ENCODE results near the gene COG4.

The COG4 gene

DNA sequence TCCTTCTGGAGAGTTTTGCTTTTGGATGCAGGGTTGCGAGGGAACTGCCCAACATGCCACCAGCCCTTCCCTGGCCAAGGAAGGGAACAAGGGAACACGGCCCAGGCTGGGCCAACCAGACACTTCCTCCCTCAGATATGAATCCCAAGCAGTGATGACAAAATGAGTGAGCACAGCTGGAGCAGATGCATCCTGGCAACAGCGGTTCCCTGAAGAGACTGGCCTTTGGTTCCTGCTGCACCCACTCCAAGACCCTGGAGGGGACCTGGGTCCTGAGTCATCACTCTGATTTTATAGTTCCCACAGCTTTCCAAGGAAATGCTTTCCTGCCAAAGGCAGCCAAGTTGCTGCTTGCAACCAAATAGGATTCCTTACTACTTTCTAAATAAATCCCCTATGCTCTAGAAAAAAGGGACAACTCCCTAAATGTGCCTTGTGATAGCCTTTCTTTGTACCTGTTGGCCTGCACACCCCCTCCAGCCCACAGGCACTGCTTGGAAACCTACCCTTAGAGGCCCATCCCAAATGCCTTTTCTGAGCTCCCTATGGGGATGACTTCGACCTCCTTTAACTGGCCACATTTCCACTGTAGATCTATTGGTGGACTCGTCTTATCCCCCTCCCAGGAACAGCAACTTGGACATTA is 89.8 kb downstream of the COG4 start:
- DNase-seq, result no peak
- Histone ChIP-seq H4K20me1 (ENCODE audit: insufficient read depth, low read length) (no peaks in the 10 kb centered on the region), H3K27me3 (replicated peaks; ENCODE audit: insufficient read depth, low read length) (no peaks in the 10 kb centered on the region), H3K27ac (ENCODE audit: low read length) (peak overlapping the region; percentile 68; the same call in 1 of the 2 replicates), H3K9me2 (replicated peaks; ENCODE audit: insufficient read depth, low read length) (no peaks in the 10 kb centered on the region), H2AFZ (ENCODE audit: low read length) (no peak overlapping the region), H3K36me3 (replicated peaks; ENCODE audit: insufficient read depth, low read length) (no peaks in the 10 kb centered on the region), H3K9ac (ENCODE audit: low read length) (peak overlapping the region; percentile 40; the same call in 1 of the 2 replicates), H3K4me3 (ENCODE audit: low read length) (peak overlapping the region; percentile 19; the same call in 1 of the 2 replicates), H3K4me1 (ENCODE audit: low read length) (peaks cover 62% of the 10 kb centered on the region), H3K9me3 (replicated peaks; ENCODE audit: insufficient read depth, low read length) (no peaks in the 10 kb centered on the region), H3F3A (ENCODE audit: insufficient read depth, low read length) (peaks cover 31% of the 10 kb centered on the region), H3K4me2 (ENCODE audit: low read depth, low read length) (peak overlapping the region; percentile 61), H3K79me2 (ENCODE audit: low read length) (peaks cover 55% of the 10 kb centered on the region)
- TF ChIP-seq, protein P1, sequence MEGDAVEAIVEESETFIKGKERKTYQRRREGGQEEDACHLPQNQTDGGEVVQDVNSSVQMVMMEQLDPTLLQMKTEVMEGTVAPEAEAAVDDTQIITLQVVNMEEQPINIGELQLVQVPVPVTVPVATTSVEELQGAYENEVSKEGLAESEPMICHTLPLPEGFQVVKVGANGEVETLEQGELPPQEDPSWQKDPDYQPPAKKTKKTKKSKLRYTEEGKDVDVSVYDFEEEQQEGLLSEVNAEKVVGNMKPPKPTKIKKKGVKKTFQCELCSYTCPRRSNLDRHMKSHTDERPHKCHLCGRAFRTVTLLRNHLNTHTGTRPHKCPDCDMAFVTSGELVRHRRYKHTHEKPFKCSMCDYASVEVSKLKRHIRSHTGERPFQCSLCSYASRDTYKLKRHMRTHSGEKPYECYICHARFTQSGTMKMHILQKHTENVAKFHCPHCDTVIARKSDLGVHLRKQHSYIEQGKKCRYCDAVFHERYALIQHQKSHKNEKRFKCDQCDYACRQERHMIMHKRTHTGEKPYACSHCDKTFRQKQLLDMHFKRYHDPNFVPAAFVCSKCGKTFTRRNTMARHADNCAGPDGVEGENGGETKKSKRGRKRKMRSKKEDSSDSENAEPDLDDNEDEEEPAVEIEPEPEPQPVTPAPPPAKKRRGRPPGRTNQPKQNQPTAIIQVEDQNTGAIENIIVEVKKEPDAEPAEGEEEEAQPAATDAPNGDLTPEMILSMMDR (IDR thresholded peaks at IDR 0.05; ENCODE audit: low read length), result no peak
- TF ChIP-seq EZH2 (optimal IDR thresholded peaks at IDR 0.05; ENCODE audit: low read depth, low read length) (no peak), EZH2phosphoT487 (IDR thresholded peaks at IDR 0.05; ENCODE audit: low read length) (no peak)

DNA sequence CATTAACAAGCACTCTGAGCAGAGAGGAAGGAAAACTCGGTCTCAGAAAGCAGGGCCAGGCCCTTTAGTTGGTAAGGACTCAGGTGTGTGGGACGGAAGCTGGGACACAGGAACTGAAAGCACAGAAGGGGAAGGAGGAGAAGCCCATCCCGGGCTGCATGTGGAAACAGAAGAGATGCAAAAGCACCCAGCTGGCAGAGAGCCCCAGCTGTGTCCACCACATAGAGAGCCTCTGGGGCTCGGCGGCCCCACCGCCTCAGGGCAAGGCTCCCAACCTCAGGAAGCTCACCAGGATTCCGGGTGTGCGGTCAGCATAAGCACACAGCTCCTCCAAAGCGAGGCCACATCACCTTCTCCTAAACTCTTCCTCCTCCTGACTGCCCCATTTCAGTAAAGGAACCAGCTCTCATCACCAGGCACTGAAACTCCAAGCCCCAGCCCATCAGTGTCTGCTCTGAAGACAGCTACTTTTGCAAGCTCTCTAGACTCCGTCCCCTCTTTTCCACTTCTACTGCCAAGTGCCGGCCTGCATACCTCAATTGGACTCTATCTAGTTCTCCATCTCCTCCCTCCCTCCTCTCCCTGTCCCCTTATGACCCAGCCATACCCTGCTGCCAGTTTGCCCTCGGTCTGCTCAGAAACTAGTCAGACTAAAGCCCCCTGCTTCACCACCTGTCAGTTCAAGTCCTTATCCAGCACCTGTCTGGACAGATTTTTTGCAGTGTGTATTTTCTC is 90.5 kb downstream of the COG4 start:
- H3K4me3 ChIP-seq (ENCODE audit: low read length), result peak overlapping the region; percentile 19; the same call in 1 of the 2 replicates
- H3K9me2 ChIP-seq (replicated peaks; ENCODE audit: insufficient read depth, low read length), result no peaks in the 10 kb centered on the region
- DNase-seq, result no peak
- H3F3A ChIP-seq (ENCODE audit: insufficient read depth, low read length), result peaks cover 38% of the 10 kb centered on the region
- H3K27me3 ChIP-seq (replicated peaks; ENCODE audit: insufficient read depth, low read length), result no peaks in the 10 kb centered on the region
- H3K79me2 ChIP-seq (ENCODE audit: low read length), result peaks cover 50% of the 10 kb centered on the region
- H3K4me1 ChIP-seq (ENCODE audit: low read length), result peaks cover 63% of the 10 kb centered on the region
- no peaks in the 10 kb centered on the region for H3K9me3 ChIP-seq (replicated peaks; ENCODE audit: insufficient read depth, low read length)
- H4K20me1 ChIP-seq (ENCODE audit: insufficient read depth, low read length), result no peaks in the 10 kb centered on the region
- peak overlapping the region; percentile 68 for H3K27ac ChIP-seq (ENCODE audit: low read length)
- H3K9ac ChIP-seq (ENCODE audit: low read length), result peak overlapping the region; percentile 40
- no peak overlapping the region for H2AFZ ChIP-seq (ENCODE audit: low read length)
- peak overlapping the region; percentile 61 for H3K4me2 ChIP-seq (ENCODE audit: low read depth, low read length)
- no peaks in the 10 kb centered on the region for H3K36me3 ChIP-seq (replicated peaks; ENCODE audit: insufficient read depth, low read length)
- TF ChIP-seq EZH2phosphoT487 (IDR thresholded peaks at IDR 0.05; ENCODE audit: low read length) (no peak), EZH2 (optimal IDR thresholded peaks at IDR 0.05; ENCODE audit: low read depth, low read length) (no peak)
- TF ChIP-seq, protein P1 (IDR thresholded peaks at IDR 0.05; ENCODE audit: low read length), result no peak

DNA sequence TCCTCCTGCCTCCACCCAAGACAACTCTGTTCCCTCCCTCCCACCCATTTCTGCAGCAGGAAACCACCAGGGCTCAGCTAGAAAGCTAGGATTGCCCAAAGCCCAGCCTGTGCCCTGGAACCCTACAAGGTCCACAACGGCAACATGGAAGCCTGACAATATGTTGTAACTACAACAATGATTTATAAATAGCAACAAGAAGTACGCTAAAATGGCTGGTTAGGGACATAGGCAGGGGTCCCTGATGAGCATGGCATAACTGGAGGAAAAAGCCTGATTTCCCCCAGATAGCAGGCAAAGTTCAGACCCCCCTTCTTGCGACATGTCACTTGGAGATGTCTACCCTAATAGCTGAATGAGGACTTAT is 91.0 kb downstream of the COG4 start:
- H3K27ac ChIP-seq (ENCODE audit: low read length), result peak overlapping the region; percentile 68; the same call in 1 of the 2 replicates
- peaks cover 49% of the 10 kb centered on the region for H3K79me2 ChIP-seq (ENCODE audit: low read length)
- peaks cover 41% of the 10 kb centered on the region for H3F3A ChIP-seq (ENCODE audit: insufficient read depth, low read length)
- no peaks in the 10 kb centered on the region for H3K36me3 ChIP-seq (replicated peaks; ENCODE audit: insufficient read depth, low read length)
- H4K20me1 ChIP-seq (ENCODE audit: insufficient read depth, low read length), result no peaks in the 10 kb centered on the region
- peak overlapping the region; percentile 61 for H3K4me2 ChIP-seq (ENCODE audit: low read depth, low read length)
- H3K4me1 ChIP-seq (ENCODE audit: low read length), result peaks cover 64% of the 10 kb centered on the region
- H3K9ac ChIP-seq (ENCODE audit: low read length), result peak overlapping the region; percentile 40
- TF ChIP-seq EZH2phosphoT487 (IDR thresholded peaks at IDR 0.05; ENCODE audit: low read length) (no peak), EZH2 (optimal IDR thresholded peaks at IDR 0.05; ENCODE audit: low read depth, low read length) (no peak)
- TF ChIP-seq, protein P1 (IDR thresholded peaks at IDR 0.05; ENCODE audit: low read length), result no peak
- peak overlapping the region; percentile 19; the same call in 1 of the 2 replicates for H3K4me3 ChIP-seq (ENCODE audit: low read length)
- no peaks in the 10 kb centered on the region for H3K9me2 ChIP-seq (replicated peaks; ENCODE audit: insufficient read depth, low read length)
- no peaks in the 10 kb centered on the region for H3K27me3 ChIP-seq (replicated peaks; ENCODE audit: insufficient read depth, low read length)
- H2AFZ ChIP-seq (ENCODE audit: low read length), result no peak overlapping the region
- H3K9me3 ChIP-seq (replicated peaks; ENCODE audit: insufficient read depth, low read length), result no peaks in the 10 kb centered on the region
- DNase-seq, result no peak
